Neuronal stem cell (in vitro differentiated cells): ENCODE data around the gene CTRB1. TPM values are rescaled to one million over a fixed set of nuclear protein-coding genes. Genes with fewer than 3 reads are reported as not detected.
A peak's percentile ranks its signal among the peaks of the same experiment; 100 is the strongest.

ENCODE experiments used
- DNase-seq: peaks from one replicate; pipeline ENCODE4 v3.0.0-alpha.2; 2013; ENCODE audit warnings: low spot score
- H2AFZ ChIP-seq: one replicate; pipeline ENCODE4 v1.6.1; 2013; ENCODE audit warnings: mild to moderate bottlenecking, low read length, inconsistent platforms
- H2AK5ac ChIP-seq: 2 replicates; pipeline ENCODE4 v1.6.1; 2013; ENCODE audit warnings: low read depth, mild to moderate bottlenecking, inconsistent platforms, low read length, moderate library complexity, mixed read lengths
- H2BK120ac ChIP-seq: 2 replicates; pipeline ENCODE4 v1.6.1; 2013; ENCODE audit warnings: low read depth, mild to moderate bottlenecking, inconsistent platforms, low read length, moderate library complexity, mixed read lengths
- H2BK12ac ChIP-seq: one replicate; pipeline ENCODE4 v1.6.1; 2013; ENCODE audit warnings: low read length, inconsistent platforms
- H2BK15ac ChIP-seq: 2 replicates; pipeline ENCODE4 v1.6.1; 2013; ENCODE audit warnings: mild to moderate bottlenecking, low read length, inconsistent platforms, mixed read lengths
- H2BK5ac ChIP-seq: one replicate; pipeline ENCODE4 v1.6.1; 2013; ENCODE audit warnings: inconsistent platforms, mild to moderate bottlenecking, low read length, moderate library complexity
- H3K14ac ChIP-seq: one replicate; pipeline ENCODE4 v1.6.1; 2013; ENCODE audit warnings: low read length, inconsistent platforms
- H3K18ac ChIP-seq: 2 replicates; pipeline ENCODE4 v1.6.1; 2013; ENCODE audit warnings: low read length, inconsistent platforms
- H3K23ac ChIP-seq: 2 replicates; pipeline ENCODE4 v1.6.1; 2013; ENCODE audit warnings: low read depth, mild to moderate bottlenecking, mixed read lengths, low read length, inconsistent platforms; ENCODE audit not compliant: poor library complexity
- H3K27ac ChIP-seq: replicated peaks from 3 replicates; pipeline ENCODE4 v1.5.1; 2013; ENCODE audit warnings: low read length, inconsistent platforms
- H3K27me3 ChIP-seq, 3 experiments: 2 replicates each; pipeline ENCODE4 v1.6.1; 2013; ENCODE audit warnings: low read length in 3 of 3, mild to moderate bottlenecking in 2 of 3, inconsistent platforms in 1 of 3, low read depth in 1 of 3, mixed read lengths in 1 of 3, moderate library complexity in 1 of 3; ENCODE audit not compliant: control insufficient read depth in 3 of 3, insufficient read depth in 3 of 3
- H3K36me3 ChIP-seq, 2 donors: replicated peaks in 1 of 2; 2 replicates each; pipeline ENCODE4 v1.6.1; 2013; ENCODE audit warnings: low read length in 2 of 2; ENCODE audit not compliant: control insufficient read depth in 2 of 2, insufficient read depth in 2 of 2
- H3K4ac ChIP-seq: 2 replicates; pipeline ENCODE4 v1.6.1; 2013; ENCODE audit warnings: inconsistent platforms, mild to moderate bottlenecking, low read length, moderate library complexity
- H3K4me1 ChIP-seq, 2 donors: 1 replicate in 1 of 2; 2 replicates in 1 of 2; pipeline ENCODE4 v1.6.1; 2013; ENCODE audit warnings: low read length in 2 of 2, low read depth in 1 of 2; ENCODE audit not compliant: control insufficient read depth in 2 of 2, insufficient read depth in 1 of 2
- H3K4me2 ChIP-seq: one replicate; pipeline ENCODE4 v1.6.1; 2013; ENCODE audit warnings: mild to moderate bottlenecking, low read length, inconsistent platforms; ENCODE audit not compliant: insufficient read depth, poor library complexity, severe bottlenecking
- H3K4me3 ChIP-seq, 2 donors: 2 replicates each; pipeline ENCODE4 v1.5.1; 2013; ENCODE audit warnings: low read length in 2 of 2, mild to moderate bottlenecking in 2 of 2, inconsistent platforms in 1 of 2, moderate library complexity in 1 of 2
- H3K79me1 ChIP-seq: one replicate; pipeline ENCODE4 v1.6.1; 2013; ENCODE audit warnings: low read depth, mild to moderate bottlenecking, inconsistent platforms, low read length, moderate library complexity
- H3K9ac ChIP-seq: one replicate; pipeline ENCODE4 v1.6.1; 2013; ENCODE audit warnings: mild to moderate bottlenecking, low read depth, low read length, inconsistent platforms; ENCODE audit not compliant: poor library complexity
- H3K9me3 ChIP-seq, 2 donors: replicated peaks in 1 of 2; 2 replicates each; pipeline versions ENCODE3 to v1.6.1; 2013; ENCODE audit warnings: low read length in 2 of 2, mild to moderate bottlenecking in 2 of 2, inconsistent platforms in 1 of 2, low read depth in 1 of 2, mixed read lengths in 1 of 2, moderate library complexity in 1 of 2; ENCODE audit not compliant: control insufficient read depth in 2 of 2, insufficient read depth in 1 of 2
- H4K8ac ChIP-seq: one replicate; pipeline ENCODE4 v1.6.1; 2013; ENCODE audit warnings: low read depth, mild to moderate bottlenecking, inconsistent platforms, low read length, moderate library complexity
- H4K91ac ChIP-seq: one replicate; pipeline ENCODE4 v1.6.1; 2013; ENCODE audit warnings: low read length, low read depth, mild to moderate bottlenecking, inconsistent platforms; ENCODE audit not compliant: poor library complexity
- WGBS, 2 donors: extraction: QIAGEN DNeasy Blood & Tissue Kit; methylation state at CpG; one replicate each; pipeline ENCODE4 v1.1.7; 2013; ENCODE audit warnings: missing lambda C conversion rate in 2 of 2, mixed read lengths in 1 of 2; ENCODE audit not compliant: insufficient read length in 2 of 2, insufficient replicate concordance in 1 of 2; ENCODE audit errors: extremely low coverage in 2 of 2; 5-methylcytosine and 5-hydroxymethylcytosine counted together
- polyA plus RNA-seq, 2 experiments: library from polyadenylated mRNA; stranded (reverse); fragments of 200-250 nt; gene quantifications; one replicate each; pipeline ENCODE4 v1.2.3, GENCODE V29; 2013

CTRB1 gene
- 0.06 TPM for polyA plus RNA-seq (2013, experiment 1 of 2)
- 0.06 TPM for polyA plus RNA-seq (2013, experiment 2 of 2)

DNA sequence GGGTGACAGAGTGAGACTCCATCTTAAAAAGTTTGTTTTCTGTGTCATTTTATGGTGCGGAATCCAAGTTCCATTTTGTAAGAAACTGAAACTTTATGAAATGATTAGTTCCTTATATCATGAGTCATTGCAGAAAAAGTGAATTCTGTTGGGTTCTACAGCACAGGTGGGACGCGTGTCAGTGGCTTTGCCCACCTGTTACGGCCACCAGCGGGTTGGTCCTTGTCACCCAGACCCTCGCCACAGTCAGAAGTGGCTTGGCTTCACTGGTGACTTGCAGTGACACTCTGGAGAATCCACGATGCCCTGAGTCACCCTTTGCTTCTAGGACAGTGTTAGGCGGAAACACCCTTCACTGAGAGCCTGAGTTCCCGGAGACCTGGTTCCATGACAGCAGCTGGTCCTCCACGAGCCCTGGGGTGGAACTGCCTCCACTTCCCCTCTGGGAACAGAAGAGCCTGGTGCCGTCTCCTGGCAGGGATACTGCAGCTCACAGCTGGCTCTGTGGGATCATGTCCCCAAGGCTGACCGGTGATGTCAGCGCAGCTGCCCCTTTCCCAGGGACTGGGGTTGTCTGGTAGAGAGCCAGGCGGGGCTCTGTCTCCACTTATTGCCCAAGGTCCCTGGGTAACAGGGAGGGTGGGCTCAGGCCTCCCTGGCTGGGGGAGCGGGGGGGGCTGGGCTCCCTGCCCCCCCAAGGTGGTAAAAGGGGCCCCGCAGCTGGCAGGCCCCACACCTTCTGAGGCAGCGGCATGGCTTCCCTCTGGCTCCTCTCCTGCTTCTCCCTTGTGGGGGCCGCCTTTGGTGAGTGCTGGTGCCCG, at the start of gene CTRB1:
Gene CTRB1 (plus strand): TSS at position 733 of the 821 bp plus-strand sequence. CDS start 20 bp downstream, at position 753.
- H2BK15ac ChIP-seq = no peak within 1 kb of the TSS
- H3K9me3 ChIP-seq = no peaks in the 10 kb centered on the region
- no peak within 1 kb of the TSS for H2BK12ac ChIP-seq
- no peak within 1 kb of the TSS for H4K8ac ChIP-seq
- no peak within 1 kb of the TSS for H3K18ac ChIP-seq
- H3K9ac ChIP-seq = no peak within 1 kb of the TSS
- H2BK5ac ChIP-seq = no peak within 1 kb of the TSS
- no peak within 1 kb of the TSS for H3K4me3 ChIP-seq
- no peaks in the 10 kb centered on the region for H3K79me1 ChIP-seq
- no peak within 1 kb of the TSS for H2BK120ac ChIP-seq
- no peak within 1 kb of the TSS for H3K4ac ChIP-seq
- H3K23ac ChIP-seq = no peak within 1 kb of the TSS
- no peaks in the 10 kb centered on the region for H3K27me3 ChIP-seq
- no CpG with 5 or more reads among the region's 19 CpGs for WGBS, 2 donors
- H3K14ac ChIP-seq = peak within 1 kb of the TSS; percentile 14
- H4K91ac ChIP-seq = no peak within 1 kb of the TSS
- DNase-seq = no peak
- H2AFZ ChIP-seq = peak within 1 kb of the TSS; percentile 45
- H2AK5ac ChIP-seq = no peak within 1 kb of the TSS
- no peak within 1 kb of the TSS for H3K27ac ChIP-seq
- H3K4me2 ChIP-seq = no peak within 1 kb of the TSS
- H3K4me1 ChIP-seq = peaks cover 0 to 1% of the 10 kb centered on the region in 2 donors
- no peaks in the 10 kb centered on the region for H3K36me3 ChIP-seq

DNA sequence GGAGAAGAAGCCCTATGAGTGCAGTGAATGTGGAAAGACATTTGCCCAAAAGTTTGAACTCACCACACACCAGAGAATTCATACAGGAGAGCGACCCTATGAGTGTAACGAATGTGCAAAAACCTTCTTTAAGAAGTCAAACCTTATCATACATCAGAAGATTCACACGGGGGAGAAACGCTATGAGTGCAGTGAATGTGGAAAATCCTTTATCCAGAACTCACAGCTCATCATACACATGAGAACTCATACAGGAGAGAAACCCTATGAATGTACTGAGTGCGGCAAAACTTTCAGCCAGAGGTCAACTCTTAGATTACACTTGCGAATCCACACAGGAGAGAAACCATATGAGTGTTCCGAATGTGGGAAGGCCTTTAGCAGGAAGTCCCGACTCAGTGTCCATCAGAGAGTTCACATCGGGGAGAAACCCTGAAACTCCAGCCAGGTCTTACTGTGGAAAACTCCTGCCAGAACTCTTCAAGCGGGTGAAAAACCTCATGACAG, 48.8 kb upstream of the CTRB1 start:
- H3K79me1 ChIP-seq = peaks cover under 1% of the 10 kb centered on the region
- H3K4me3 ChIP-seq = peak overlapping the region in 1 of 2 donors; percentile 35
- no peak overlapping the region for H2BK15ac ChIP-seq
- no peak overlapping the region for H2BK12ac ChIP-seq
- no peak overlapping the region for H3K23ac ChIP-seq
- no peak overlapping the region for H3K18ac ChIP-seq
- no peak overlapping the region for H2BK120ac ChIP-seq
- H3K27ac ChIP-seq = no peak overlapping the region
- peaks cover 31 to 78% of the 10 kb centered on the region in 2 donors for H3K36me3 ChIP-seq
- no peak overlapping the region for H2AFZ ChIP-seq
- H4K8ac ChIP-seq = no peak overlapping the region
- H3K4ac ChIP-seq = no peak overlapping the region
- no CpG with 5 or more reads among the region's 10 CpGs for WGBS, 2 donors
- H3K9ac ChIP-seq = no peak overlapping the region
- H2BK5ac ChIP-seq = no peak overlapping the region
- no peak overlapping the region for H3K14ac ChIP-seq
- H4K91ac ChIP-seq = no peak overlapping the region
- H3K27me3 ChIP-seq = no peaks in the 10 kb centered on the region
- H3K4me2 ChIP-seq = no peak overlapping the region
- peaks cover 56 to 97% of the 10 kb centered on the region in 2 donors for H3K9me3 ChIP-seq
- H3K4me1 ChIP-seq = no peaks in the 10 kb centered on the region
- DNase-seq = no peak
- H2AK5ac ChIP-seq = no peak overlapping the region

DNA sequence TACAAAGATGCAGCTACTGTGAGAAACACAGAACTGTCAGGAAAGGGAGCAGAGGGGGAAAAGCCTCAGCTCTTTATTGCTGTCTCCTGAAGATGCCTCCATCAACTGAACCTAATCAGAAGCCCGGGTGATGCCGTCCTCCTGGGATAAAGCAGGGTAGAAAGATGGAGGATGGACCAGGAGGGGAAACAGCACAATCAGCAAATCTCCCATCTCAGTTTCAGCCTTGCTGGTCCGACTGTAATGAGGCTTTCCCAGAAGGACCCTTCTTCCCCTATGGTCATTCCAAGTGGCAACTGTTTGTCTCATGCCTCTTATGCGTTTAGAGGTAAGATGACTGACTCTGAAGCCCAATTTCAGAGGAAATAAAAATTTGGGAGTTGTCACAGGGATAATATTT, 46.2 kb upstream of the CTRB1 start:
- H3K4me1 ChIP-seq = no peaks in the 10 kb centered on the region
- H3K4ac ChIP-seq = no peak overlapping the region
- H2BK15ac ChIP-seq = no peak overlapping the region
- no peak overlapping the region for H2BK5ac ChIP-seq
- peaks cover 18 to 54% of the 10 kb centered on the region in 2 donors for H3K36me3 ChIP-seq
- H4K91ac ChIP-seq = no peak overlapping the region
- H4K8ac ChIP-seq = no peak overlapping the region
- H3K4me2 ChIP-seq = no peak overlapping the region
- no peak overlapping the region for H2BK12ac ChIP-seq
- H3K18ac ChIP-seq = no peak overlapping the region
- H3K27ac ChIP-seq = no peak overlapping the region
- H3K14ac ChIP-seq = no peak overlapping the region
- H3K4me3 ChIP-seq = no peak overlapping the region
- peaks cover 52 to 91% of the 10 kb centered on the region in 2 donors for H3K9me3 ChIP-seq
- H3K23ac ChIP-seq = no peak overlapping the region
- no peak overlapping the region for H2AFZ ChIP-seq
- DNase-seq = no peak
- no peak overlapping the region for H3K9ac ChIP-seq
- H2AK5ac ChIP-seq = no peak overlapping the region
- no peaks in the 10 kb centered on the region for H3K79me1 ChIP-seq
- no peak overlapping the region for H2BK120ac ChIP-seq
- WGBS, 2 donors = no CpG with 5 or more reads among the region's 4 CpGs
- no peaks in the 10 kb centered on the region for H3K27me3 ChIP-seq

DNA sequence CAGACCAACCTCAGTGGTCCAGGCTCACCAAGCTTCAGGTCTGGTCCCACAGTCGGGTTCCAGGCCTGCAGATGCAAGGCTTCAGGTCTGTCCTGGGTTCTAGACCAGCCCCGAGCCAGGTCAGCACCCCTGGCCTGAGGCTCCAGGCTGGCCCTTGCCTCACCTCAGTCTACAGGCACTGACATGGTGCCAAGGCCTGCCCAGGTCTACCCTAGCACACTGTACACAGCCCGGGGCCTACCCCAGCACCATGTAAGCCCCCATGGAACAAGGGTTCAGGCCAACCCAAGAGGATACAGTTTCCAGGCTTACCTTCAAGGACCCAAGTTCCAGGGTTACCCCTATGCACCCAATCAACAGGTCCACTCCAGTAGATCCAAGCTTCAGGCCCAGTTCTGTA, 43.7 kb upstream of the CTRB1 start:
- no peak overlapping the region for H3K18ac ChIP-seq
- no peak overlapping the region for H3K4me2 ChIP-seq
- no peak for DNase-seq
- no peak overlapping the region for H2AK5ac ChIP-seq
- no peak overlapping the region for H3K27ac ChIP-seq
- no peak overlapping the region for H3K14ac ChIP-seq
- no peak overlapping the region for H2AFZ ChIP-seq
- no peak overlapping the region for H2BK15ac ChIP-seq
- H3K9me3 ChIP-seq = peaks cover 33 to 74% of the 10 kb centered on the region in 2 donors
- no peaks in the 10 kb centered on the region for H3K27me3 ChIP-seq
- no peaks in the 10 kb centered on the region for H3K79me1 ChIP-seq
- no peak overlapping the region for H3K4ac ChIP-seq
- H2BK12ac ChIP-seq = no peak overlapping the region
- no peak overlapping the region for H3K23ac ChIP-seq
- WGBS, 2 donors = no CpG with 5 or more reads among the region's 3 CpGs
- H4K91ac ChIP-seq = no peak overlapping the region
- H3K36me3 ChIP-seq = peaks cover 6 to 29% of the 10 kb centered on the region in 2 donors
- H3K4me3 ChIP-seq = no peak overlapping the region
- H2BK5ac ChIP-seq = no peak overlapping the region
- H4K8ac ChIP-seq = no peak overlapping the region
- H3K9ac ChIP-seq = no peak overlapping the region
- no peak overlapping the region for H2BK120ac ChIP-seq
- H3K4me1 ChIP-seq = no peaks in the 10 kb centered on the region
